ENCODE results near the gene ADAMTS12.

- TF ChIP-seq CTCF (IDR thresholded peaks at IDR 0.05 in 4 of 5, conservative IDR thresholded peaks at IDR 0.05 in 1 of 5), result no peak
- TF ChIP-seq POLR2A (IDR thresholded peaks at IDR 0.05), result no peak
These were observed 389.9 kb downstream of the ADAMTS12 start for GRCh38 chr5:33501899-33502298.
